HCT116 (cell line): ENCODE data around the gene ARHGAP12. TPM values are rescaled to one million over a fixed set of nuclear protein-coding genes. Genes with fewer than 3 reads are reported as not detected.

Experiments used
- ATAC-seq: fragments of 200-7000 bp; cut with Tn5 transposase; 2 replicates; pipeline ENCODE4 v1.9.1; 2020; ENCODE audit warnings: mild to moderate bottlenecking, moderate library complexity
- BruUV-seq: library from RNA; stranded (reverse); fragments of 400-500 nt; replicated peaks from 2 replicates; lab custom pipeline; 2021; lab: Mats Ljungman, UMichigan
- CTCF ChIA-PET: fragments of 300-600 bp; sonication (Branson Sonifier 250); formaldehyde crosslinking; loops from one replicate; lab custom pipeline; 2021; ENCODE audit warnings: antibody characterized with exemption; lab: Charles Lee
- POLR2A ChIA-PET: fragments of 300-600, 350-600 bp; sonication (Branson Sonifier 250); formaldehyde crosslinking; loops from one replicate; lab custom pipeline; 2021; ENCODE audit warnings: antibody characterized with exemption; lab: Charles Lee
- RAD21 ChIA-PET, 2 experiments: fragments of 300-600 bp; sonication (Branson Sonifier 250); formaldehyde crosslinking; loops; one replicate each; lab custom pipeline; 2023; ENCODE audit warnings: low total read pairs in 2 of 2; ENCODE audit not compliant: uncharacterized antibody in 2 of 2, unreplicated experiment in 2 of 2, low non-redundant PET in 1 of 2; lab: Charles Lee
- DNase-seq: peaks from one replicate; pipeline ENCODE4 v3.0.0-alpha.2; 2010; ENCODE audit warnings: low read depth, low spot score
- H2AFZ ChIP-seq: fragments of 200-600 bp; shearing (Covaris generic), sonication (generic); 2 replicates; pipeline ENCODE4 v1.6.1; 2017; ENCODE audit warnings: low read depth, mixed run types, mixed read lengths, antibody characterized with exemption, low read length; ENCODE audit not compliant: poor library complexity, severe bottlenecking
- H3K27ac ChIP-seq: 2 replicates; pipeline ENCODE4 v1.5.1; 2012; ENCODE audit warnings: low read depth, low read length
- H3K27me3 ChIP-seq: fragments of 200-600 bp; sonication (generic); 2 replicates; pipeline ENCODE4 v1.6.1; 2016; ENCODE audit warnings: mixed run types, low read length, mixed read lengths; ENCODE audit not compliant: insufficient read depth
- H3K36me3 ChIP-seq, 2 experiments: fragments of 200-500 bp in 1 of 2; fragments of 200-600 bp in 1 of 2; sonication (Bioruptor generic) in 1 of 2; sonication (generic) in 1 of 2; 2 replicates each; pipeline versions ENCODE4 v1.5.1 to v1.6.1; 2014 to 2016; ENCODE audit warnings: low read length in 2 of 2, inconsistent platforms in 1 of 2, mixed read lengths in 1 of 2, mixed run types in 1 of 2; ENCODE audit not compliant: insufficient read depth in 2 of 2, control insufficient read depth in 1 of 2
- H3K4me1 ChIP-seq, 2 experiments: fragments of 200-600 bp in 1 of 2; sonication (generic) in 1 of 2; 2 replicates each; pipeline versions ENCODE4 v1.5.1 to v1.6.1; 2012 to 2017; ENCODE audit warnings: low read length in 2 of 2, inconsistent platforms in 1 of 2, mild to moderate bottlenecking in 1 of 2, mixed read lengths in 1 of 2, mixed run types in 1 of 2, moderate library complexity in 1 of 2; ENCODE audit not compliant: insufficient read depth in 2 of 2, control insufficient read depth in 1 of 2
- H3K4me2 ChIP-seq: fragments of 200-600 bp; sonication (generic); 2 replicates; pipeline ENCODE4 v1.6.1; 2017; ENCODE audit warnings: mixed run types, low read length, mixed read lengths
- H3K4me3 ChIP-seq, 2 experiments: fragments of 200-600 bp in 1 of 2; sonication (generic) in 1 of 2; replicated peaks in 1 of 2; 2 replicates each; pipeline ENCODE4 v1.5.1; 2011 to 2016; ENCODE audit warnings: low read length in 2 of 2, control low read depth in 1 of 2, low read depth in 1 of 2, mild to moderate bottlenecking in 1 of 2, mixed read lengths in 1 of 2, mixed run types in 1 of 2
- H3K79me2 ChIP-seq: fragments of 200-600 bp; sonication (generic); 2 replicates; pipeline ENCODE4 v1.6.1; 2017; ENCODE audit warnings: mild to moderate bottlenecking, mixed run types, low read length, moderate library complexity, mixed read lengths; ENCODE audit not compliant: insufficient read depth
- H3K9ac ChIP-seq: fragments of 200-600 bp; sonication (generic); 2 replicates; pipeline ENCODE4 v1.6.1; 2016; ENCODE audit warnings: low read length, mixed read lengths
- H3K9me2 ChIP-seq: fragments of 200-600 bp; sonication (generic), shearing (Covaris generic); 2 replicates; pipeline ENCODE4 v1.6.1; 2017; ENCODE audit warnings: mixed run types, mild to moderate bottlenecking, moderate library complexity; ENCODE audit not compliant: insufficient read depth
- H3K9me3 ChIP-seq, 2 experiments: fragments of 200-500 bp in 1 of 2; fragments of 200-600 bp in 1 of 2; sonication (Bioruptor generic) in 1 of 2; sonication (generic) in 1 of 2; 2 replicates each; pipeline ENCODE4 v1.6.1; 2014 to 2017; ENCODE audit warnings: low read length in 2 of 2, mixed read lengths in 2 of 2, inconsistent platforms in 1 of 2, low read depth in 1 of 2, mild to moderate bottlenecking in 1 of 2, mixed run types in 1 of 2, moderate library complexity in 1 of 2; ENCODE audit not compliant: control insufficient read depth in 1 of 2, insufficient read depth in 1 of 2
- H4K20me1 ChIP-seq: fragments of 200-600 bp; sonication (generic), shearing (Covaris generic); 2 replicates; pipeline ENCODE4 v1.6.1; 2017; ENCODE audit warnings: mixed run types, mild to moderate bottlenecking, moderate library complexity; ENCODE audit not compliant: insufficient read depth
- ATF3 ChIP-seq: IDR thresholded peaks from 2 replicates; pipeline ENCODE4 v1.6.1; 2012
- CEBPB ChIP-seq: IDR thresholded peaks from 2 replicates; pipeline ENCODE4 v1.6.1; 2012; ENCODE audit warnings: low read depth
- EGR1 ChIP-seq: IDR thresholded peaks from 2 replicates; pipeline ENCODE4 v1.6.1; 2012; ENCODE audit warnings: low read depth
- ELF1 ChIP-seq: IDR thresholded peaks from 2 replicates; pipeline ENCODE4 v1.6.1; 2012; ENCODE audit warnings: low read depth, borderline replicate concordance
- EZH2phosphoT487 ChIP-seq: fragments of 200-600 bp; IDR thresholded peaks from 2 replicates; pipeline ENCODE4 v1.6.1; 2018; ENCODE audit warnings: antibody characterized with exemption, borderline replicate concordance
- FOSL1 ChIP-seq: IDR thresholded peaks from 2 replicates; pipeline ENCODE4 v1.6.1; 2012; ENCODE audit warnings: low read depth
- POLR2A ChIP-seq: IDR thresholded peaks from 2 replicates; pipeline ENCODE4 v1.7.0; 2011; ENCODE audit warnings: borderline replicate concordance; ENCODE audit not compliant: insufficient read depth, insufficient read length; ENCODE audit errors: extremely low read depth
- RAD21 ChIP-seq: IDR thresholded peaks from 2 replicates; pipeline ENCODE4 v1.6.1; 2012; ENCODE audit warnings: low read depth, mild to moderate bottlenecking
- SIN3A ChIP-seq: IDR thresholded peaks from 2 replicates; pipeline ENCODE4 v1.6.1; 2012; ENCODE audit warnings: low read depth
- SP1 ChIP-seq: IDR thresholded peaks from 2 replicates; pipeline ENCODE4 v1.6.1; 2012; ENCODE audit warnings: low read depth
- SRF ChIP-seq: IDR thresholded peaks from 2 replicates; pipeline ENCODE4 v1.6.1; 2012; ENCODE audit warnings: low read depth
- TCF7L2 ChIP-seq: IDR thresholded peaks from 2 replicates; pipeline ENCODE4 v1.7.0; 2011; ENCODE audit warnings: borderline replicate concordance, inconsistent platforms; ENCODE audit not compliant: insufficient read depth, insufficient read length; ENCODE audit errors: extremely low read depth
- YY1 ChIP-seq: IDR thresholded peaks from 2 replicates; pipeline ENCODE4 v1.6.1; 2011; ENCODE audit warnings: low read length, low read depth, moderate library complexity, mild to moderate bottlenecking; ENCODE audit not compliant: insufficient replicate concordance; ENCODE audit errors: extremely low read depth
- ZNF274 ChIP-seq: fragments of 200-500 bp; sonication (Bioruptor generic); IDR thresholded peaks from 2 replicates; pipeline ENCODE4 v1.6.1; 2014; ENCODE audit warnings: mild to moderate bottlenecking, low read depth, low read length, inconsistent platforms
- intact Hi-C: fragments of 100-400 bp; cut with micrococcal nuclease; formaldehyde crosslinking; loops from 2 replicates; pipeline ENCODE4 v1.10.0; 2022
- total RNA-seq: library from RNA; stranded (reverse); gene quantifications from one replicate; pipeline ENCODE4 v1.2.1, GENCODE V29; 2021; ENCODE audit not compliant: unreplicated experiment
- TF ChIP-seq, protein P1 (sequence below), 3 experiments: fragments of 200-600 bp in 1 of 3; sonication (generic) in 1 of 3; IDR thresholded peaks in 2 of 3; conservative IDR thresholded peaks in 1 of 3; 2 replicates each; pipeline ENCODE4 v1.5.1; 2012 to 2017; ENCODE audit warnings: low read depth in 2 of 3, low read length in 2 of 3, antibody characterized with exemption in 1 of 3, borderline replicate concordance in 1 of 3, control low read depth in 1 of 3, mild to moderate bottlenecking in 1 of 3, mixed read lengths in 1 of 3, mixed run types in 1 of 3, moderate library complexity in 1 of 3; ENCODE audit not compliant: insufficient read depth in 1 of 3
- TF ChIP-seq, protein P2 (sequence below): IDR thresholded peaks from 2 replicates; pipeline ENCODE4 v1.6.1; 2012

Gene ARHGAP12
- total RNA-seq, 1 experiment from 2014 or later: 80.3 TPM

- TF ChIP-seq ATF3: no peak
- TF ChIP-seq, protein P1, sequence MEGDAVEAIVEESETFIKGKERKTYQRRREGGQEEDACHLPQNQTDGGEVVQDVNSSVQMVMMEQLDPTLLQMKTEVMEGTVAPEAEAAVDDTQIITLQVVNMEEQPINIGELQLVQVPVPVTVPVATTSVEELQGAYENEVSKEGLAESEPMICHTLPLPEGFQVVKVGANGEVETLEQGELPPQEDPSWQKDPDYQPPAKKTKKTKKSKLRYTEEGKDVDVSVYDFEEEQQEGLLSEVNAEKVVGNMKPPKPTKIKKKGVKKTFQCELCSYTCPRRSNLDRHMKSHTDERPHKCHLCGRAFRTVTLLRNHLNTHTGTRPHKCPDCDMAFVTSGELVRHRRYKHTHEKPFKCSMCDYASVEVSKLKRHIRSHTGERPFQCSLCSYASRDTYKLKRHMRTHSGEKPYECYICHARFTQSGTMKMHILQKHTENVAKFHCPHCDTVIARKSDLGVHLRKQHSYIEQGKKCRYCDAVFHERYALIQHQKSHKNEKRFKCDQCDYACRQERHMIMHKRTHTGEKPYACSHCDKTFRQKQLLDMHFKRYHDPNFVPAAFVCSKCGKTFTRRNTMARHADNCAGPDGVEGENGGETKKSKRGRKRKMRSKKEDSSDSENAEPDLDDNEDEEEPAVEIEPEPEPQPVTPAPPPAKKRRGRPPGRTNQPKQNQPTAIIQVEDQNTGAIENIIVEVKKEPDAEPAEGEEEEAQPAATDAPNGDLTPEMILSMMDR (IDR thresholded peaks at IDR 0.05 in 2 of 3, conservative IDR thresholded peaks at IDR 0.05 in 1 of 3; ENCODE audit: borderline replicate concordance in 1 of 3, insufficient read depth in 1 of 3, low read depth in 2 of 3, low read length in 2 of 3): no peak
- no peak for TF ChIP-seq RAD21
- TF ChIP-seq ZNF274: no peak
- no peak for TF ChIP-seq EGR1
- no peak for TF ChIP-seq TCF7L2
- TF ChIP-seq FOSL1: peak; percentile 17; the same call in 1 of the 2 replicates
- TF ChIP-seq SIN3A: no peak
- no peak for TF ChIP-seq ELF1
These were observed 61.0 kb downstream of the ARHGAP12 start (continued) for GRCh38 chr10:31867646-31868045.

DNA sequence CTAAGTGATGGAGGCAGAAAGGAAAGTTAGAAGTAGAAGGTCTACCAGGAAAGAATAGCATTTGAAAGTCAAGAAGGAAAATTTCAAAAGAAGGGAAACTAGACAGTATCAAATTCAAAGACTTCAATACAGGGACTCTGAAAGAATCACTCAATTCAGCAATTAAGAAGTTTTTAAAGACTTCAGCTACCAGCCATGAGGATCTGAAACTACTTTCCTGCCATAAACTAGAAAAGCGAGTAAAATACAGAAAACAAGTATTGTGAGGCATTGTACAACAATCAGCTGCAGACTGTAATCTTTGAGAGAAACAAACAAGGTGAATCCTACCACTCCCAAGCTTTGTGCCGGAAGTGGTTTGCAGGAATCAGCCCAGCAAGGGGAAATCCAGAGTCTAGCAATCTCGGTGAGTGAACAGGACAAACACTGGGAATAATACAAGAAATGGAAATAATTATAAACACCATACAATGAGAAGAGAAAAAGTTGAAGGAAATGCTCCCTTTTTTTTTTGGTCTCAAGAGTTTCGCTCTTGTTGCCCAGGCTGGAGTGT lies 62.4 kb downstream of the ARHGAP12 start:
- Histone ChIP-seq H3K4me2 (peak overlapping the region; percentile 65), H3K27ac (peak overlapping the region; percentile 63), H3K9me3 (no peaks in the 10 kb centered on the region), H3K9me2 (no peaks in the 10 kb centered on the region), H3K36me3 (peaks cover 0 to 3% of the 10 kb centered on the region in 2 experiments; a peak in 2 of 4 replicates), H3K79me2 (peaks cover 100% of the 10 kb centered on the region), H3K4me1 (peaks cover 71 to 93% of the 10 kb centered on the region in 2 experiments), H3K4me3 (peak overlapping the region in 1 of 2 experiments; percentile 0; a peak in 1 of 4 replicates), H3K9ac (peak overlapping the region; percentile 22), H4K20me1 (no peaks in the 10 kb centered on the region), H2AFZ (no peak overlapping the region), H3K27me3 (no peaks in the 10 kb centered on the region)
- ChIA-PET POLR2A (interaction anchor here (1.4 kb wide), 1 partner anchor 70 kb away, joined by 4 read pairs; no protein-coding TSS in a partner anchor), CTCF (interaction anchor here (0.9 to 1.0 kb wide), 2 partner anchors 10 to 63 kb away, joined by 4 read pairs; no protein-coding TSS in a partner anchor), RAD21 (no interaction called here)
- ATAC-seq (no peak), DNase-seq (no peak)
- TF ChIP-seq YY1 (no peak), EZH2phosphoT487 (no peak), CEBPB (no peak), EGR1 (no peak), ATF3 (no peak), SP1 (no peak), POLR2A (no peak), FOSL1 (no peak), SRF (no peak)
- TF ChIP-seq, protein P2, sequence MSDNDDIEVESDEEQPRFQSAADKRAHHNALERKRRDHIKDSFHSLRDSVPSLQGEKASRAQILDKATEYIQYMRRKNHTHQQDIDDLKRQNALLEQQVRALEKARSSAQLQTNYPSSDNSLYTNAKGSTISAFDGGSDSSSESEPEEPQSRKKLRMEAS: no peak
- TF ChIP-seq, protein P1 (IDR thresholded peaks at IDR 0.05 in 2 of 3, conservative IDR thresholded peaks at IDR 0.05 in 1 of 3; ENCODE audit: borderline replicate concordance in 1 of 3, insufficient read depth in 1 of 3, low read depth in 2 of 3, low read length in 2 of 3): no peak
- BruUV-seq: TSS peak; percentile 21
- intact Hi-C loops: loop anchor here (10.0 kb wide), 1 partner anchor 339 kb away; no protein-coding TSS in a partner anchor
